Mucosa of stomach (tissue), 1 donor: Measurements from ENCODE around the gene BTNL3.
"Not testable (repeated sequence)": the region's sequence is repeated elsewhere in the genome, so short reads cannot be mapped to it uniquely, and the experiment has no call there.

Source experiments
- H3K27me3 ChIP-seq: one replicate; pipeline ENCODE4 v1.7.0; 2013; ENCODE audit warnings: mild to moderate bottlenecking, low read length; ENCODE audit not compliant: control insufficient read depth, insufficient read depth
- H3K36me3 ChIP-seq: one replicate; pipeline ENCODE4 v1.7.0; 2013; ENCODE audit warnings: low read length; ENCODE audit not compliant: control insufficient read depth, insufficient read depth
- H3K4me1 ChIP-seq: one replicate; pipeline ENCODE4 v1.7.0; 2013; ENCODE audit warnings: mild to moderate bottlenecking, low read length; ENCODE audit not compliant: control insufficient read depth, insufficient read depth
- H3K4me3 ChIP-seq: one replicate; pipeline ENCODE4 v1.7.0; 2013; ENCODE audit warnings: low read length
- H3K9ac ChIP-seq: one replicate; pipeline ENCODE4 v1.7.0; 2013; ENCODE audit warnings: mild to moderate bottlenecking, low read length, moderate library complexity
- H3K9me3 ChIP-seq: one replicate; pipeline ENCODE4 v1.7.0; 2013; ENCODE audit warnings: mild to moderate bottlenecking, low read length, moderate library complexity; ENCODE audit not compliant: control insufficient read depth
- donor health status: Pancreatic carcinoma.

Gene BTNL3

GRCh38 chr5:181042722-181043121 is 54.1 kb downstream of the BTNL3 start:
- Histone ChIP-seq H3K4me1 (no peaks in the 10 kb centered on the region), H3K4me3 (no peak overlapping the region), H3K9me3 (no peaks in the 10 kb centered on the region), H3K27me3 (peaks cover 34% of the 10 kb centered on the region), H3K9ac (no peak overlapping the region), H3K36me3 (no peaks in the 10 kb centered on the region)

GRCh38 chr5:181043285-181044092 is 54.8 kb downstream of the BTNL3 start:
- Histone ChIP-seq H3K4me3 (no peak overlapping the region), H3K9ac (no peak overlapping the region), H3K27me3 (peaks cover 31% of the 10 kb centered on the region), H3K9me3 (no peaks in the 10 kb centered on the region), H3K36me3 (no peaks in the 10 kb centered on the region), H3K4me1 (no peaks in the 10 kb centered on the region)

GRCh38 chr5:181044093-181044599 is 55.5 kb downstream of the BTNL3 start:
- Histone ChIP-seq H3K9ac (no peak overlapping the region), H3K27me3 (peaks cover 30% of the 10 kb centered on the region), H3K4me3 (no peak overlapping the region), H3K4me1 (no peaks in the 10 kb centered on the region), H3K36me3 (no peaks in the 10 kb centered on the region), H3K9me3 (no peaks in the 10 kb centered on the region)

GRCh38 chr5:181044662-181045305 is 56.1 kb downstream of the BTNL3 start:
- no peak overlapping the region for H3K9ac ChIP-seq
- H3K4me3 ChIP-seq = no peak overlapping the region
- H3K9me3 ChIP-seq = no peaks in the 10 kb centered on the region
- no peaks in the 10 kb centered on the region for H3K36me3 ChIP-seq
- H3K27me3 ChIP-seq = peaks cover 30% of the 10 kb centered on the region
- no peaks in the 10 kb centered on the region for H3K4me1 ChIP-seq

GRCh38 chr5:181045316-181045715 is 56.7 kb downstream of the BTNL3 start:
- Histone ChIP-seq H3K27me3 (peaks cover 35% of the 10 kb centered on the region), H3K4me3 (no peak overlapping the region), H3K9me3 (no peaks in the 10 kb centered on the region), H3K36me3 (no peaks in the 10 kb centered on the region), H3K9ac (no peak overlapping the region), H3K4me1 (no peaks in the 10 kb centered on the region)

GRCh38 chr5:181045857-181046256 is 57.2 kb downstream of the BTNL3 start:
- H3K4me1 ChIP-seq, H3K36me3 ChIP-seq, H3K9ac ChIP-seq, H3K9me3 ChIP-seq, H3K4me3 ChIP-seq: not testable (repeated sequence)
- peaks cover 39% of the 10 kb centered on the region for H3K27me3 ChIP-seq

- H3K4me3 ChIP-seq = no peak overlapping the region
- no peaks in the 10 kb centered on the region for H3K4me1 ChIP-seq
- H3K27me3 ChIP-seq = peaks cover 41% of the 10 kb centered on the region
- H3K9me3 ChIP-seq = no peaks in the 10 kb centered on the region
- H3K36me3 ChIP-seq = no peaks in the 10 kb centered on the region
- H3K9ac ChIP-seq = no peak overlapping the region
Measured at GRCh38 chr5:181047288-181047687, 58.6 kb downstream of the BTNL3 start.

- Histone ChIP-seq H3K9me3 (no peaks in the 10 kb centered on the region), H3K9ac (no peak overlapping the region), H3K36me3 (no peaks in the 10 kb centered on the region), H3K4me1 (no peaks in the 10 kb centered on the region), H3K4me3 (no peak overlapping the region), H3K27me3 (peaks cover 42% of the 10 kb centered on the region)
Measured at GRCh38 chr5:181047921-181048320, 59.3 kb downstream of the BTNL3 start.

- peaks cover 7% of the 10 kb centered on the region for H3K4me1 ChIP-seq
- H3K9me3 ChIP-seq = no peaks in the 10 kb centered on the region
- H3K27me3 ChIP-seq = peaks cover 53% of the 10 kb centered on the region
- no peak overlapping the region for H3K4me3 ChIP-seq
- H3K36me3 ChIP-seq = no peaks in the 10 kb centered on the region
- H3K9ac ChIP-seq = no peak overlapping the region
Measured at GRCh38 chr5:181050016-181050415, 61.4 kb downstream of the BTNL3 start.

- H3K27me3 ChIP-seq = peaks cover 57% of the 10 kb centered on the region
- H3K9me3 ChIP-seq = no peaks in the 10 kb centered on the region
- no peak overlapping the region for H3K9ac ChIP-seq
- peaks cover 7% of the 10 kb centered on the region for H3K4me1 ChIP-seq
- H3K36me3 ChIP-seq = no peaks in the 10 kb centered on the region
- H3K4me3 ChIP-seq = no peak overlapping the region
Measured at GRCh38 chr5:181051841-181052671, 63.4 kb downstream of the BTNL3 start.

GRCh38 chr5:181052672-181053487 is 64.2 kb downstream of the BTNL3 start:
- Histone ChIP-seq H3K9ac (peak overlapping the region; percentile 25), H3K36me3 (no peaks in the 10 kb centered on the region), H3K4me1 (peaks cover 7% of the 10 kb centered on the region), H3K27me3 (peaks cover 58% of the 10 kb centered on the region), H3K9me3 (no peaks in the 10 kb centered on the region), H3K4me3 (peak overlapping the region; percentile 36)
